ENCODE results near the gene EFHC1.
A peak's percentile ranks its signal among the peaks of the same experiment; 100 is the strongest.

The EFHC1 gene, protein sequence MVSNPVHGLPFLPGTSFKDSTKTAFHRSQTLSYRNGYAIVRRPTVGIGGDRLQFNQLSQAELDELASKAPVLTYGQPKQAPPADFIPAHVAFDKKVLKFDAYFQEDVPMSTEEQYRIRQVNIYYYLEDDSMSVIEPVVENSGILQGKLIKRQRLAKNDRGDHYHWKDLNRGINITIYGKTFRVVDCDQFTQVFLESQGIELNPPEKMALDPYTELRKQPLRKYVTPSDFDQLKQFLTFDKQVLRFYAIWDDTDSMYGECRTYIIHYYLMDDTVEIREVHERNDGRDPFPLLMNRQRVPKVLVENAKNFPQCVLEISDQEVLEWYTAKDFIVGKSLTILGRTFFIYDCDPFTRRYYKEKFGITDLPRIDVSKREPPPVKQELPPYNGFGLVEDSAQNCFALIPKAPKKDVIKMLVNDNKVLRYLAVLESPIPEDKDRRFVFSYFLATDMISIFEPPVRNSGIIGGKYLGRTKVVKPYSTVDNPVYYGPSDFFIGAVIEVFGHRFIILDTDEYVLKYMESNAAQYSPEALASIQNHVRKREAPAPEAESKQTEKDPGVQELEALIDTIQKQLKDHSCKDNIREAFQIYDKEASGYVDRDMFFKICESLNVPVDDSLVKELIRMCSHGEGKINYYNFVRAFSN

DNA sequence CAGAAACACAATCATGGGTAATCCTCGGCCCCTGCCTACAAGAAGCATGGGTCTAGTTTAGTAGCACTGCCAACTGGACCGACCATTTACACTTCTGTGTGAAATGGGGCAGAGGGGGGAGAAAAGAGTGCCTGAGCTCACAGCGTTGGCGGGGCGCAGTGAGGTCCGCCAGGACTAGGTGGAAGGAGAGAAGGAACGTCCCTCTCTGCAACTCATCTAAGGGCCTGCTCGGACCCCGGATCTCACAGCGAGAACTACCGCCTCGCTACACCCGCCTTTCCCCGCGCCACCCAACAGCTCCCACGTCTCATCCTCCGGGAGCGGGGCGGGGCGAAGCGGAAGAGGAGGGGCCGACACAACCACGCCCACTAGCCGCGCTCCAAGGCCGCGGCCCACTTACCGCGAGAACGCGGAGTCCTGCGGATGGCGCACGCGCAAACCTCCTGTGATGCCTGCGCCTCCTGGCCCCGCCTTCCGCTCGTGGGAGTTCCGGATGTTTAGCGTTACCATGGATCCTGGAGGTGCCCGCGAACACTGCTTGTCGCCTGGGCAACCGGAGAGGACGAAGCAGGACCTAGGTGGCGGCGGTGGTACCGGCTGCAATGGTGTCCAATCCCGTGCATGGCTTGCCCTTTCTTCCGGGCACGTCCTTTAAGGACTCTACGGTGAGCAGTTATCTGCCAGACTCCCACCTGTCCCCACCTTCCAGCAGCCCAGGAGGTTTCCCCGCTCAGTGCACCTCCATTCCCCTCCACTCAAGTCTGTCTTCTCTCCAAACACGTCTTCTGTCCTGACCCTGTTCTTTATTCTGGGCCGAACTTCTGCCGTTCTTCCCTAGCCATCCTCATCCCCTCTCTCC, at the start of gene EFHC1:
Gene EFHC1, plus strand, starts transcription at position 534 of the 859 bp plus-strand sequence. Its CDS starts 69 bp downstream, at position 603.
- peak; percentile 76 for DNase-seq (ENCODE audit: low read depth, low spot score)
- peak within 1 kb of the TSS; percentile 49 for H3K27ac ChIP-seq
- H3K36me3 ChIP-seq (ENCODE audit: insufficient read depth, low read length), result no peaks in the 10 kb centered on the region
- no peak for TF ChIP-seq EZH2 (IDR thresholded peaks at IDR 0.05)
- peak; percentile 99 for TF ChIP-seq POLR2AphosphoS5 (IDR thresholded peaks at IDR 0.05; ENCODE audit: borderline replicate concordance, low read depth, low read length)
- no peaks in the 10 kb centered on the region for H3K9me3 ChIP-seq (ENCODE audit: low read depth, low read length)
- peak within 1 kb of the TSS; percentile 90 for H3K4me3 ChIP-seq
- H3K9ac ChIP-seq (ENCODE audit: insufficient read length), result peak within 1 kb of the TSS; percentile 95

DNA sequence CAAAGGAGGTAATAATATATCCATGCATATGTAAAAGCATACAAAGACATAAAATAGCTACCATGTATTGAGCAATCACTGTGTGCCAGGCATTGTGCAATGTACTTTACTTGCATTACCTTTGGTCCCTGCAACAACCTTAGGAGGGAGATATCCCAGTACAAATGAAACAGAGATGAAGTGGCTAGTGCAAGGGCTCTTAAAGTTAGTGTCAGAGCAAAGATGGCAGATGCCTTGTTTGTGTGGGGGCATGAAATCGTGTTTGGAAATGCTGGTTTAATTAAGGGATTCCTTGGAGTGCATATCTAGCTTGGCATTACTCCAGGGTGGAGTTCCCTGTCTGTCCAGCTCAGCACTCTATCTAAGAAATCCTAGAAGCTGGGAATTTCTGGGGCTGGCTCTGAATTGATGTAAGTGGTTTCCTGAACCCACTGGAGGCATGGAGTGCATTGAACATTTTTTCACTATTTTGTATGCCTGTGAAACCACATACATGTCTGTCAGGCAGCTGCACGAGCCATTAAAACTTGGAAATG, 48.4 kb upstream of the EFHC1 start:
- H3K27ac ChIP-seq, result no peak overlapping the region
- no peaks in the 10 kb centered on the region for H3K9me3 ChIP-seq (ENCODE audit: low read depth, low read length)
- TF ChIP-seq EZH2 (IDR thresholded peaks at IDR 0.05) (no peak), POLR2AphosphoS5 (IDR thresholded peaks at IDR 0.05; ENCODE audit: borderline replicate concordance, low read depth, low read length) (no peak), FOXP2 (optimal IDR thresholded peaks at IDR 0.05; ENCODE audit: control extremely low read depth, extremely low read length, insufficient read depth) (no peak)
- no peak overlapping the region for H3K9ac ChIP-seq (ENCODE audit: insufficient read length)
- no peak overlapping the region; the same call in 1 of the 2 replicates for H3K4me3 ChIP-seq
- no peaks in the 10 kb centered on the region for H3K36me3 ChIP-seq (ENCODE audit: insufficient read depth, low read length)
- peak; percentile 22 for DNase-seq (ENCODE audit: low read depth, low spot score)

DNA sequence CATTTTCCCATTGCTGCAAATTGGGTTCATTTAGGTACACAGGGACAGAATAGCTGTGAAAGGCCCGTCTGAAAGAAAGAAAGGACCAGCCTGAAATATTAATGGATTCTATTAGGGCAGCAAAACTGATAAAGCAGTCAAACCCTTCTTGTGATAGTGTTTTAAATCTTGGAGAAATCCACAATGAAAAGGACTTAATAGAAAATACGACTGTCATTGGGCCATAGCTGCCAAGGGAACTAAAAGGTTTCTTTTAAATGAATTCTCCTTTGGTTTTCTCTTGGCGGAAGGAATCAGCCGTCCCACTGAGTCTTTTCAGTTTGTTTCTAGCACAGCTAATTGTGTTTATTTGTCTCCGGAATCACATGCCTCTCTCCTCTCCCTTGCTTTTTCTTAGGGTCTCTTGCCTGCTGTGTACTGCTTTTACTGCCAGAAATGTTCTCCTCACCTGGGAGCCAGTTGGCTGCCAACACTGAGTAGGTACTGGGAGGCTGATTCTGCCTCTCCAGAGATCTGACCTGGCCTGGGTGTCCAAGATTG, 46.9 kb upstream of the EFHC1 start:
- Histone ChIP-seq H3K27ac (no peak overlapping the region), H3K4me3 (no peak overlapping the region), H3K36me3 (ENCODE audit: insufficient read depth, low read length) (no peaks in the 10 kb centered on the region), H3K9ac (ENCODE audit: insufficient read length) (no peak overlapping the region), H3K9me3 (ENCODE audit: low read depth, low read length) (no peaks in the 10 kb centered on the region)
- no peak for DNase-seq (ENCODE audit: low read depth, low spot score)
- TF ChIP-seq EZH2 (IDR thresholded peaks at IDR 0.05) (no peak), POLR2AphosphoS5 (IDR thresholded peaks at IDR 0.05; ENCODE audit: borderline replicate concordance, low read depth, low read length) (no peak), FOXP2 (optimal IDR thresholded peaks at IDR 0.05; ENCODE audit: control extremely low read depth, extremely low read length, insufficient read depth) (no peak)

DNA sequence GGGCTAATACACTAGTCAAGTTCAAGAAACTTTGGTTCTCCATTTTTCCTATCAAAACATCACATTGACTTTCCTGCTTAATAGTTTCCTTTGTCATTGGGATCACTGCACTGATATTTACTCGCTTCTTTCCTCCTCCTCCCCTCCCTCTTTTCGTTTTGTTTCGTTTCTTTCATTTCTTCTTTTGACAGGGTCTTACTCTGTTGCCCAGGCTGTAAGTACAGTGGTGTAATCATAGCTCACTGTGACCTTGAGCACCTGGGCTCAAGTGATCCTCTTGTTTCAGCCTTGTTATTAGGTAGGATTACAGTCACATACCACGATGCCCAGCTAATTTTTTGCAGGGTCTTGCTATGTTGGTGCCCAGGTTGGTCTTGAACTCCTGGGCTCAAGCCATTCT, 45.9 kb upstream of the EFHC1 start:
- no peak for TF ChIP-seq FOXP2 (optimal IDR thresholded peaks at IDR 0.05; ENCODE audit: control extremely low read depth, extremely low read length, insufficient read depth)
- Histone ChIP-seq H3K9ac (ENCODE audit: insufficient read length) (no peak overlapping the region), H3K27ac (no peak overlapping the region), H3K9me3 (ENCODE audit: low read depth, low read length) (no peaks in the 10 kb centered on the region), H3K4me3 (no peak overlapping the region), H3K36me3 (ENCODE audit: insufficient read depth, low read length) (no peaks in the 10 kb centered on the region)
- DNase-seq (ENCODE audit: low read depth, low spot score), result no peak

DNA sequence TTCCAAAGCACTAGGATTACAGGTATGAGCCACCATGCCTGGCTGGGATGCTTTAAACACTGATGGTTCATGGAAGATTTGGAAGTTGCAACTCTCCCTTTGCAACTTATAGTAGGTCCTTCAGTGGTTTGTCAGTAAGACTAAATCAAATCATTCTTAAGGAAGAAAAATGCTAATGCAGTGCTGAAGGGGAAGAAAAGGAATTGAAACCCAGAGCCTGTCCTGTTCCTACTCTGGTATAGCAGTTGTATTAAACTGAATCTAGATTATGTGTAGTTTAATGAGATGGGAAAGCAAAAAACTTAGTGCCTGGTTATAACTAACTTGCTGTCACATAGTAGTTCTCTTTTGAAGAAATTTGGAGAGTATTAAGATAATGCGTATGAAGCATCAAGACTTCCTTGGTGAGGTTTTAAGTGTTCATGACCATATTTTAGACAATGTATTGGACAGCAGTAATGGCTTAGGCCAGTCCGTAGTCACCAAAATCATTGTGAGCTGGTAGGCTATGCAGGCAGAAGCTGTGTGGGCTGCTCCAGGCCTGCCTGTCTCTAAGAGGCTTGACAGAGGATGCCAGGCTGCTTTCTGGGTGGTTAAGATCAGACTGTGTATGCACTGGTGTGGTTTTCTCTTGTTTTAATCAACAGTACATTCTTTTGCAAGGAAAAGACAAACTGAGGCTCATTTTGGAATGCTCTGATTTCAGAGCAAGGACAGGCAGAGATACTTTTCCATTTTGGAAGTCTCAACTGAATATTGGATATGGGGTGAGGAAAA, 44.2 kb upstream of the EFHC1 start:
- H3K9ac ChIP-seq (ENCODE audit: insufficient read length), result no peak overlapping the region
- no peak for DNase-seq (ENCODE audit: low read depth, low spot score)
- H3K27ac ChIP-seq, result no peak overlapping the region
- no peak overlapping the region for H3K4me3 ChIP-seq
- no peaks in the 10 kb centered on the region for H3K36me3 ChIP-seq (ENCODE audit: insufficient read depth, low read length)
- no peaks in the 10 kb centered on the region for H3K9me3 ChIP-seq (ENCODE audit: low read depth, low read length)
- TF ChIP-seq EZH2 (IDR thresholded peaks at IDR 0.05), result no peak
- TF ChIP-seq POLR2AphosphoS5 (IDR thresholded peaks at IDR 0.05; ENCODE audit: borderline replicate concordance, low read depth, low read length), result no peak
- TF ChIP-seq FOXP2 (optimal IDR thresholded peaks at IDR 0.05; ENCODE audit: control extremely low read depth, extremely low read length, insufficient read depth), result no peak

DNA sequence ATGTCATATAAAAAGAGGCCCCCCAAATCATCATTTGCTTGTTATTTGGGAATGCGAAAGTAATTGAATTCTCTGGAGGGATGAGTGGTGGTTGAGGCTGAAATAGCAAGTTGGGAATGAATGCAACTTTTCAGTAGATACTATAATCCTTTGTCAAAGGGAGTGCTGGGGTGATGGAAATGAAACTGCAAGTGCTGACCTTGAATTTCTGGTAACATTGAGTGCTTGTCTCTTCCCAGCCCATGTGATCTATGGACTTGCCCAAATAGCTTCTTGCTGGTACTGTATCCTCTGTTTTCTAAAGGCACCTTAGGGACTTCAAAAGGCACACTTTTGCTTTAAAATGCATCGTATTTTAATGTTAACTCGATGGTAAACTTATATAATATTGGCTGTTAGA, 43.4 kb upstream of the EFHC1 start:
- no peak for TF ChIP-seq EZH2 (IDR thresholded peaks at IDR 0.05)
- no peak for TF ChIP-seq POLR2AphosphoS5 (IDR thresholded peaks at IDR 0.05; ENCODE audit: borderline replicate concordance, low read depth, low read length)
- TF ChIP-seq FOXP2 (optimal IDR thresholded peaks at IDR 0.05; ENCODE audit: control extremely low read depth, extremely low read length, insufficient read depth), result no peak
- H3K4me3 ChIP-seq, result no peak overlapping the region
- no peak overlapping the region for H3K9ac ChIP-seq (ENCODE audit: insufficient read length)
- DNase-seq (ENCODE audit: low read depth, low spot score), result no peak
- H3K27ac ChIP-seq, result no peak overlapping the region
- no peaks in the 10 kb centered on the region for H3K9me3 ChIP-seq (ENCODE audit: low read depth, low read length)
- H3K36me3 ChIP-seq (ENCODE audit: insufficient read depth, low read length), result no peaks in the 10 kb centered on the region

DNA sequence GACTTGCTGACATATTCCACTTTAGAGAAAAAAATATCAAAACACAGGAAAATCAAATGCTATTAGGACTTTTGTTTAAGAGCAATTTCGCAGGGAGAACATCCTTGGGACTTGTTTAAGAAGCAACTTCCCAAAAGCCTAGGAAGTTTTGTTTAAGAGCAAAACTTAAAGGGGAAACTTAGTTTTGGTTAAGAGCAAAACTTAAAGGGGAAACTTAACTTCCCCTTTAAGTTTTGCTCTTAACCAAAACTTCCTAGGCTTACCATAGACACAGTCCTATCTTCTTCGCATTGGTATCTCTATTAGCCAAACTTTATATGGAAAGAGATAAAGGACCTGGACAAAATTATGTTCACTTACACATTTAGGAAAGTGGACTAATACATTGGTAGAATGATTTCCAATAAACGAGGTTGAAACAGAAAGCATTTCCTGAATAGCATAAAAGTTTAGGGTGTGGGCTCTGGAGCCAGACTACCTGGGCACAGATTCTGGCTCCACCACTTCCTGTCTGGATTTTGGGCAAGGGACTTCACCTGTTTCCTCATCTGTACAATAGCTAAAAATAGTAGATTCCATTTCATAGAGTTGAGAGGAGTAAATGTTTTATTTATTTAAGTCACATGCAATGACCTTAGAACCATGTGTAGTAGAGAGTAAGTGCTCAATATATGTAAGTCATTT, 42.5 kb upstream of the EFHC1 start:
- no peak for DNase-seq (ENCODE audit: low read depth, low spot score)
- Histone ChIP-seq H3K4me3 (no peak overlapping the region), H3K9ac (ENCODE audit: insufficient read length) (no peak overlapping the region), H3K27ac (no peak overlapping the region), H3K9me3 (ENCODE audit: low read depth, low read length) (no peaks in the 10 kb centered on the region), H3K36me3 (ENCODE audit: insufficient read depth, low read length) (no peaks in the 10 kb centered on the region)
- no peak for TF ChIP-seq POLR2AphosphoS5 (IDR thresholded peaks at IDR 0.05; ENCODE audit: borderline replicate concordance, low read depth, low read length)
- TF ChIP-seq EZH2 (IDR thresholded peaks at IDR 0.05), result no peak
- no peak for TF ChIP-seq FOXP2 (optimal IDR thresholded peaks at IDR 0.05; ENCODE audit: control extremely low read depth, extremely low read length, insufficient read depth)

All from SK-N-MC (cell line).